K562 (cell line): ENCODE data around the gene UBR1. TPM values are rescaled to one million over a fixed set of nuclear protein-coding genes. Genes with fewer than 3 reads are reported as not detected.

Experiments used
- CBX3 ChIP-seq, 2 experiments: IDR thresholded peaks; 1 replicate in 1 of 2; 2 replicates in 1 of 2; pipeline ENCODE4 v1.6.1; 2012; ENCODE audit warnings: inconsistent platforms in 2 of 2, low read length in 2 of 2, borderline replicate concordance in 1 of 2, control low read depth in 1 of 2
- FOSL1 ChIP-seq: fragments of 200-800 bp; sonication (Bioruptor generic); conservative IDR thresholded peaks from 2 replicates; pipeline ENCODE4 v1.6.1; 2016; ENCODE audit warnings: missing genetic modification characterization, missing compliant biosample characterization
- FOXA3 ChIP-seq, 2 experiments: fragments of 450-650 bp in 1 of 2; sonication (generic) in 1 of 2; formaldehyde crosslinking; IDR thresholded peaks in 1 of 2; conservative IDR thresholded peaks in 1 of 2; 2 replicates each; pipeline versions ENCODE4 v1.4.0 to v1.8.0; 2020 to 2022; ENCODE audit warnings: mild to moderate bottlenecking in 2 of 2, missing genetic modification reagents in 1 of 2
- HNRNPL ChIP-seq: fragments of 200-400 bp; formaldehyde crosslinking; IDR thresholded peaks from 2 replicates; pipeline ENCODE4 v1.6.1; 2017; ENCODE audit warnings: low read depth, mild to moderate bottlenecking, low read length
- KAT7 ChIP-seq: sonication (generic); formaldehyde crosslinking; IDR thresholded peaks from 2 replicates; pipeline ENCODE4 v1.8.0; 2022; ENCODE audit warnings: missing genetic modification reagents, mild to moderate bottlenecking, borderline replicate concordance
- MBD2 ChIP-seq: sonication (generic); IDR thresholded peaks from 2 replicates; pipeline ENCODE4 v1.6.1; 2016; ENCODE audit warnings: low read depth, borderline replicate concordance
- MECOM ChIP-seq: fragments of 250-450 bp; sonication (Bioruptor Pico); IDR thresholded peaks from 2 replicates; pipeline ENCODE4 v1.8.0; 2022; ENCODE audit warnings: inconsistent platforms
- NCOA2 ChIP-seq, 2 experiments: fragments of 450-650 bp; IDR thresholded peaks; 2 replicates each; pipeline ENCODE4 v1.6.1; 2018; ENCODE audit warnings: mild to moderate bottlenecking in 2 of 2, moderate library complexity in 1 of 2; ENCODE audit not compliant: partially characterized antibody in 2 of 2
- ZBTB40 ChIP-seq, 2 experiments: fragments of 450-650 bp in 1 of 2; sonication (generic) in 1 of 2; formaldehyde crosslinking in 1 of 2; IDR thresholded peaks; 2 replicates each; pipeline versions ENCODE4 v1.7.1 to v1.9.0; 2016 to 2022; ENCODE audit warnings: inconsistent platforms in 1 of 2, mild to moderate bottlenecking in 1 of 2, missing genetic modification reagents in 1 of 2
- ZKSCAN1 ChIP-seq: fragments of 150-350 bp; IDR thresholded peaks from 2 replicates; pipeline ENCODE4 v1.6.1; 2016; ENCODE audit warnings: low read depth, low read length
- ZKSCAN3 ChIP-seq: fragments of 250-450 bp; sonication (Bioruptor Pico); IDR thresholded peaks from 2 replicates; pipeline ENCODE4 v1.4.0; 2020
- polyA plus RNA-seq, 8 experiments: library from polyadenylated mRNA; depleted of rRNA in 4 of 8; stranded (reverse) in 5 of 8; unstranded in 3 of 8; fragments of >200 nt; fragmentation: Nextera tagmentation in 2 of 8; fragmentation: Illumina TruSeq in 1 of 8; extraction: Ambion mirVana in 2 of 8; extraction: Trizol in 1 of 8; gene quantifications; 2 replicates each; pipeline versions ENCODE4 v1.2.1 to v1.2.3, GENCODE V29; 2011 to 2014; ENCODE audit warnings: inconsistent platforms in 1 of 8, missing spikeins in 1 of 8
- total RNA-seq, 7 experiments: library from RNA; depleted of rRNA in 6 of 7; stranded (reverse); fragments of >200 nt in 6 of 7; fragmentation: Illumina TruSeq in 2 of 7; extraction: Trizol in 2 of 7; gene quantifications; 2 replicates each; pipeline versions ENCODE4 v1.2.1 to v1.2.3, GENCODE V29; 2011 to 2021; ENCODE audit warnings: low replicate concordance in 1 of 7
- TF ChIP-seq, protein P1 (sequence below), 3 experiments: fragments of 200-800 bp in 1 of 3; sonication (Bioruptor generic) in 1 of 3; sonication (generic) in 1 of 3; formaldehyde crosslinking in 1 of 3; IDR thresholded peaks; 2 replicates each; pipeline versions ENCODE4 v1.6.1 to v1.8.0; 2016 to 2022; ENCODE audit warnings: mild to moderate bottlenecking in 2 of 3, missing compliant biosample characterization in 2 of 3, missing genetic modification characterization in 2 of 3, missing genetic modification reagents in 1 of 3

The UBR1 gene
- total and polyA plus RNA-seq, 9 of the 15 experiments (the other 6 are each of a cell fraction or from before 2014, with no cell fraction given): 5.8 to 30.7 (median 15.3) TPM

DNA sequence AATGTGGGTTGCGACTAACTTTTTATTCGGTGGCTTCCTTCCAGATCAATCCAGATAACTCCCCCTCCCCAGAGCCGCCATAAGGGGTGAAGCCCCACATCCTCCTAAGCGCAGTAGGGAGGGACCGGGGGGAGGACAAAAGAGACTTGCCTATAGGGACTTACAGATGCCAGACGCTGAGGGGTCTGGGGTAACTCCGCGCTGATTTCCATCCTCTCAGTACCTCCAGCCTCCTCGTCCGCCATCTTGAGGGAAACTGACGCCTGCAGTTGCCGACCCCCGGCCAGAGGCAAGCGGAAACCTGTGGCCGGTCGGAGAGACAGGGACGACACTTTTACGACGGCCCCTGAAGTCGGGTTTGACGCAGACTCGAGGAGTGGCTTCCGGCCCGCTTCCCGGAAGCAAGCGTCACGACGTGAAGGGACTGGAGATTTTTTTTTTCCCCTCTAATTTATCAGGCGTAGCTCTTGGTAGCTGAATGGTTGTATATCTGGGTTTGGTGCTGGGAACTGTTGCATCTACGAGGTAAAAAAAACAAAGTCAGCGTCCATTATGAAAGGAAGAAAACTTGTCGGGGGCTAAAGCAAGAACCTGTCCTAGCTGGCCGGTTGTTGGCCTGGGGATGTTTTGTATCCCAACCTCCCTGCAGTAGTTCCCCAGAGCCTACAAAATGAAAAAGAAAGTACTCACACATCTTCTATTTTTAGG is at the start of gene UBR1 (continued):
- TF ChIP-seq NCOA2 (IDR thresholded peaks at IDR 0.05; ENCODE audit: partially characterized antibody in 2 of 2) (peak in 1 of 2 experiments; percentile 99), ZKSCAN1 (no peak), ZBTB40 (IDR thresholded peaks at IDR 0.05) (peak; percentile 87), ZBTB40 (CRISPR knock-in tag; IDR thresholded peaks at IDR 0.05) (no peak), MBD2 (peak; percentile 16; the same call in 1 of the 2 replicates), HNRNPL (no peak), ZKSCAN3 (CRISPR knock-in tag) (no peak), FOXA3 (CRISPR knock-in tag; conservative IDR thresholded peaks at IDR 0.05 in 1 of 2, IDR thresholded peaks at IDR 0.05 in 1 of 2) (0 out of 4 replicates have a peak, but pooled peaks of 1 of the 2 experiments have one; percentile 26), MECOM (no peak), FOSL1 (tag) (peak; percentile 52; the same call in 1 of the 2 replicates), CBX3 (IDR thresholded peaks at IDR 0.05; ENCODE audit: borderline replicate concordance in 1 of 2, low read length in 2 of 2) (no peak), KAT7 (0 out of 2 replicates have a peak, but pooled peaks have one; percentile 25)
- TF ChIP-seq, protein P1, sequence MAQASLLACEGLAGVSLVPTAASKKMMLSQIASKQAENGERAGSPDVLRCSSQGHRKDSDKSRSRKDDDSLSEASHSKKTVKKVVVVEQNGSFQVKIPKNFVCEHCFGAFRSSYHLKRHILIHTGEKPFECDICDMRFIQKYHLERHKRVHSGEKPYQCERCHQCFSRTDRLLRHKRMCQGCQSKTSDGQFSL (CRISPR knock-in tag; IDR thresholded peaks at IDR 0.05): peak; percentile 69; the same call in 1 of the 2 replicates
- TF ChIP-seq, protein P1 (tag; IDR thresholded peaks at IDR 0.05): peak in 1 of 2 experiments; percentile 79; a peak in 1 of 4 replicates
